DOHH2 (cell line): Measurements from ENCODE around the gene TULP1.

Experiments
- H3F3A ChIP-seq: fragments of 200-600 bp; sonication (generic), shearing (Covaris generic); 2 replicates; pipeline ENCODE4 v1.6.0; 2016; ENCODE audit warnings: antibody characterized with exemption, mild to moderate bottlenecking; ENCODE audit not compliant: control insufficient read depth, insufficient read depth
- H3K27ac ChIP-seq: fragments of 200-600 bp; sonication (generic); 2 replicates; pipeline ENCODE4 v1.5.1; 2014; ENCODE audit warnings: low read depth, mild to moderate bottlenecking, low read length, moderate library complexity
- H3K27me3 ChIP-seq: fragments of 200-600 bp; sonication (generic); 2 replicates; pipeline ENCODE4 v1.6.1; 2014; ENCODE audit warnings: mild to moderate bottlenecking, low read length, mixed read lengths; ENCODE audit not compliant: control insufficient read depth
- H3K36me3 ChIP-seq: fragments of 200-600 bp; sonication (generic); 2 replicates; pipeline ENCODE4 v1.6.1; 2014; ENCODE audit warnings: mild to moderate bottlenecking, low read length, moderate library complexity, mixed read lengths; ENCODE audit not compliant: control insufficient read depth
- H3K4me1 ChIP-seq: fragments of 200-600 bp; sonication (generic); 2 replicates; pipeline ENCODE4 v1.6.1; 2014; ENCODE audit warnings: mild to moderate bottlenecking, low read length, mixed read lengths; ENCODE audit not compliant: control insufficient read depth
- H3K4me2 ChIP-seq: fragments of 200-600 bp; sonication (generic); 2 replicates; pipeline ENCODE4 v1.6.0; 2014; ENCODE audit warnings: mild to moderate bottlenecking, low read length, moderate library complexity
- H3K4me3 ChIP-seq: fragments of 200-600 bp; sonication (generic); 2 replicates; pipeline ENCODE4 v1.5.1; 2014; ENCODE audit warnings: mild to moderate bottlenecking, low read length, mixed read lengths
- H3K79me2 ChIP-seq: fragments of 200-600 bp; sonication (generic); 2 replicates; pipeline ENCODE4 v1.6.1; 2014; ENCODE audit warnings: mild to moderate bottlenecking, low read length, mixed read lengths; ENCODE audit not compliant: control insufficient read depth
- H3K9me2 ChIP-seq: fragments of 200-600 bp; sonication (generic); replicated peaks from 2 replicates; pipeline ENCODE4 v1.6.1; 2014; ENCODE audit warnings: mild to moderate bottlenecking, low read length, mixed read lengths; ENCODE audit not compliant: control insufficient read depth
- H3K9me3 ChIP-seq: fragments of 200-600 bp; sonication (generic); 2 replicates; pipeline ENCODE4 v1.6.1; 2014; ENCODE audit warnings: antibody characterized with exemption, low read length, mixed read lengths; ENCODE audit not compliant: control insufficient read depth, insufficient read depth
- H4K20me1 ChIP-seq: fragments of 200-600 bp; sonication (generic); 2 replicates; pipeline ENCODE4 v1.6.0; 2014; ENCODE audit warnings: low read depth, mild to moderate bottlenecking, antibody characterized with exemption, low read length, moderate library complexity; ENCODE audit not compliant: control insufficient read depth, insufficient read depth
- CTCF ChIP-seq: fragments of 200-600 bp; sonication (generic); IDR thresholded peaks from one replicate; pipeline ENCODE4 v1.5.1; 2014; ENCODE audit warnings: antibody characterized with exemption, mild to moderate bottlenecking, low read depth, low read length; ENCODE audit not compliant: poor library complexity, severe bottlenecking
- EZH2phosphoT487 ChIP-seq: fragments of 200-600 bp; sonication (generic); IDR thresholded peaks from 2 replicates; pipeline ENCODE4 v1.6.1; 2017; ENCODE audit warnings: borderline replicate concordance, mild to moderate bottlenecking, antibody characterized with exemption, low read length, moderate library complexity, mixed read lengths

Gene TULP1

GRCh38 chr6:35512740-35513139 is at the start of gene TULP1:
TULP1 (minus strand) TSS chr6:35512896; CDS start chr6:35512858, 38 bp downstream.
- Histone ChIP-seq H3K4me1 (0 out of 2 replicates have a peak, but pooled peaks cover 6% of the 10 kb centered on the region), H3F3A (no peaks in the 10 kb centered on the region), H3K9me3 (no peaks in the 10 kb centered on the region), H3K36me3 (no peaks in the 10 kb centered on the region), H3K4me2 (no peak within 1 kb of the TSS), H4K20me1 (no peaks in the 10 kb centered on the region), H3K4me3 (no peak within 1 kb of the TSS), H3K9me2 (no peaks in the 10 kb centered on the region), H3K79me2 (no peaks in the 10 kb centered on the region), H3K27me3 (peaks cover 37% of the 10 kb centered on the region), H3K27ac (no peak within 1 kb of the TSS)
- TF ChIP-seq EZH2phosphoT487 (no peak), CTCF (no peak)

- Histone ChIP-seq H3K79me2 (no peaks in the 10 kb centered on the region), H3K9me2 (no peaks in the 10 kb centered on the region), H3K4me3 (no peak overlapping the region), H3K27me3 (peaks cover 47% of the 10 kb centered on the region), H3K4me1 (no peaks in the 10 kb centered on the region), H3K9me3 (no peaks in the 10 kb centered on the region), H3F3A (no peaks in the 10 kb centered on the region), H3K36me3 (no peaks in the 10 kb centered on the region), H3K27ac (no peak overlapping the region), H4K20me1 (no peaks in the 10 kb centered on the region), H3K4me2 (no peak overlapping the region)
- no peak for TF ChIP-seq CTCF
- no peak for TF ChIP-seq EZH2phosphoT487
Observed at GRCh38 chr6:35562060-35562459, 49.4 kb upstream of the TULP1 start.

- Histone ChIP-seq H3K27me3 (peaks cover 47% of the 10 kb centered on the region), H3K36me3 (no peaks in the 10 kb centered on the region), H3K27ac (no peak overlapping the region), H3K79me2 (no peaks in the 10 kb centered on the region), H3K4me2 (no peak overlapping the region), H4K20me1 (no peaks in the 10 kb centered on the region), H3K4me3 (no peak overlapping the region), H3F3A (no peaks in the 10 kb centered on the region), H3K4me1 (no peaks in the 10 kb centered on the region), H3K9me3 (no peaks in the 10 kb centered on the region), H3K9me2 (no peaks in the 10 kb centered on the region)
- no peak for TF ChIP-seq EZH2phosphoT487
Observed at GRCh38 chr6:35561113-35561512, 48.4 kb upstream of the TULP1 start.

GRCh38 chr6:35558571-35558970 is 45.9 kb upstream of the TULP1 start:
- no peaks in the 10 kb centered on the region for H4K20me1 ChIP-seq
- H3K4me2 ChIP-seq, result no peak overlapping the region
- no peaks in the 10 kb centered on the region for H3K9me3 ChIP-seq
- H3K36me3 ChIP-seq, result no peaks in the 10 kb centered on the region
- H3K4me3 ChIP-seq, result no peak overlapping the region
- no peaks in the 10 kb centered on the region for H3F3A ChIP-seq
- no peaks in the 10 kb centered on the region for H3K79me2 ChIP-seq
- no peaks in the 10 kb centered on the region for H3K4me1 ChIP-seq
- H3K9me2 ChIP-seq, result no peaks in the 10 kb centered on the region
- TF ChIP-seq CTCF (no peak), EZH2phosphoT487 (no peak)
- H3K27me3 ChIP-seq, result peaks cover 35% of the 10 kb centered on the region
- no peak overlapping the region for H3K27ac ChIP-seq
